ENCODE measurements around the gene REXO4. TPM values are rescaled to one million over a fixed set of nuclear protein-coding genes. Genes with fewer than 3 reads are reported as not detected.

The REXO4 gene
- total RNA-seq, 1 donor from 2014 or later, result 33.3 TPM

GRCh38 chr9:133389025-133389557 is 28.7 kb downstream of the REXO4 start:
- H3K4me1 Mint-ChIP-seq, result no peaks in the 10 kb centered on the region
- CTCF ChIA-PET, result no interaction called here
- TF ChIP-seq CTCF (IDR thresholded peaks at IDR 0.05), result no peak
- intact Hi-C loops (cut with micrococcal nuclease), result no loop called here
- no peak overlapping the region for H3K4me3 Mint-ChIP-seq
- no peak for ATAC-seq (ENCODE audit: low read depth)
- H3K27me3 Mint-ChIP-seq, result peaks cover 13% of the 10 kb centered on the region
- no peaks in the 10 kb centered on the region for H3K36me3 Mint-ChIP-seq (ENCODE audit: low read depth)
- no peaks in the 10 kb centered on the region for H3K9me3 Mint-ChIP-seq
- no peak for DNase-seq
- POLR2A ChIA-PET, result no interaction called here
- H3K27ac Mint-ChIP-seq, result no peak overlapping the region

- Mint-ChIP-seq H3K27me3 (peaks cover 13% of the 10 kb centered on the region), H3K4me3 (no peak overlapping the region), H3K27ac (no peak overlapping the region), H3K4me1 (no peaks in the 10 kb centered on the region), H3K36me3 (ENCODE audit: low read depth) (no peaks in the 10 kb centered on the region), H3K9me3 (no peaks in the 10 kb centered on the region)
- no peak for TF ChIP-seq CTCF (IDR thresholded peaks at IDR 0.05)
- ChIA-PET CTCF (interaction anchor here (0.6 kb wide), 1 partner anchor 202 kb away, joined by 5 read pairs; no protein-coding TSS in a partner anchor), POLR2A (no interaction called here)
- DNase-seq (no peak), ATAC-seq (ENCODE audit: low read depth) (no peak)
- intact Hi-C loops (cut with micrococcal nuclease), result no loop called here
Observed at GRCh38 chr9:133387680-133388079, 30.1 kb downstream of the REXO4 start.

GRCh38 chr9:133386338-133386737 is 31.5 kb downstream of the REXO4 start:
- POLR2A ChIA-PET, result interaction anchor here (1.3 kb wide), 1 partner anchor 10 kb away, joined by 4 read pairs; the partner anchor contains the start of gene STKLD1
- TF ChIP-seq CTCF (IDR thresholded peaks at IDR 0.05), result no peak
- no peaks in the 10 kb centered on the region for H3K4me1 Mint-ChIP-seq
- DNase-seq, result no peak
- no peaks in the 10 kb centered on the region for H3K36me3 Mint-ChIP-seq (ENCODE audit: low read depth)
- no peak overlapping the region for H3K27ac Mint-ChIP-seq
- H3K4me3 Mint-ChIP-seq, result no peak overlapping the region
- intact Hi-C loops (cut with micrococcal nuclease), result no loop called here
- H3K27me3 Mint-ChIP-seq, result peaks cover 13% of the 10 kb centered on the region
- CTCF ChIA-PET, result no interaction called here
- H3K9me3 Mint-ChIP-seq, result no peaks in the 10 kb centered on the region
- no peak for ATAC-seq (ENCODE audit: low read depth)

GRCh38 chr9:133385452-133385851 is 32.4 kb downstream of the REXO4 start:
- intact Hi-C loops (cut with micrococcal nuclease), result no loop called here
- Mint-ChIP-seq H3K4me1 (no peaks in the 10 kb centered on the region), H3K36me3 (ENCODE audit: low read depth) (no peaks in the 10 kb centered on the region), H3K9me3 (no peaks in the 10 kb centered on the region), H3K27me3 (peaks cover 9% of the 10 kb centered on the region), H3K27ac (no peak overlapping the region), H3K4me3 (no peak overlapping the region)
- no peak for ATAC-seq (ENCODE audit: low read depth)
- ChIA-PET POLR2A (interaction anchor here (0.7 to 1.3 kb wide), 2 partner anchors 9 to 91 kb away, joined by 3 to 4 read pairs; partner anchors contain the start of gene STKLD1), CTCF (no interaction called here)
- DNase-seq, result no peak
- no peak for TF ChIP-seq CTCF (IDR thresholded peaks at IDR 0.05)

GRCh38 chr9:133384736-133385321 is 33.0 kb downstream of the REXO4 start:
- DNase-seq (no peak), ATAC-seq (ENCODE audit: low read depth) (no peak)
- intact Hi-C loops (cut with micrococcal nuclease), result no loop called here
- ChIA-PET CTCF (no interaction called here), POLR2A (interaction anchor here (0.7 to 1.3 kb wide), 2 partner anchors 8 to 91 kb away, joined by 3 to 4 read pairs; partner anchors contain the start of gene STKLD1)
- peaks cover 5% of the 10 kb centered on the region for H3K27me3 Mint-ChIP-seq
- no peak overlapping the region for H3K27ac Mint-ChIP-seq
- no peak overlapping the region for H3K4me3 Mint-ChIP-seq
- no peak for TF ChIP-seq CTCF (IDR thresholded peaks at IDR 0.05)
- H3K4me1 Mint-ChIP-seq, result no peaks in the 10 kb centered on the region
- no peaks in the 10 kb centered on the region for H3K36me3 Mint-ChIP-seq (ENCODE audit: low read depth)
- H3K9me3 Mint-ChIP-seq, result no peaks in the 10 kb centered on the region

Data from activated B cell treated with CpG ODN at 0.5 μM for 24 hours (primary cell).